ENCODE results near the gene PRICKLE3.

The PRICKLE3 gene

DNA sequence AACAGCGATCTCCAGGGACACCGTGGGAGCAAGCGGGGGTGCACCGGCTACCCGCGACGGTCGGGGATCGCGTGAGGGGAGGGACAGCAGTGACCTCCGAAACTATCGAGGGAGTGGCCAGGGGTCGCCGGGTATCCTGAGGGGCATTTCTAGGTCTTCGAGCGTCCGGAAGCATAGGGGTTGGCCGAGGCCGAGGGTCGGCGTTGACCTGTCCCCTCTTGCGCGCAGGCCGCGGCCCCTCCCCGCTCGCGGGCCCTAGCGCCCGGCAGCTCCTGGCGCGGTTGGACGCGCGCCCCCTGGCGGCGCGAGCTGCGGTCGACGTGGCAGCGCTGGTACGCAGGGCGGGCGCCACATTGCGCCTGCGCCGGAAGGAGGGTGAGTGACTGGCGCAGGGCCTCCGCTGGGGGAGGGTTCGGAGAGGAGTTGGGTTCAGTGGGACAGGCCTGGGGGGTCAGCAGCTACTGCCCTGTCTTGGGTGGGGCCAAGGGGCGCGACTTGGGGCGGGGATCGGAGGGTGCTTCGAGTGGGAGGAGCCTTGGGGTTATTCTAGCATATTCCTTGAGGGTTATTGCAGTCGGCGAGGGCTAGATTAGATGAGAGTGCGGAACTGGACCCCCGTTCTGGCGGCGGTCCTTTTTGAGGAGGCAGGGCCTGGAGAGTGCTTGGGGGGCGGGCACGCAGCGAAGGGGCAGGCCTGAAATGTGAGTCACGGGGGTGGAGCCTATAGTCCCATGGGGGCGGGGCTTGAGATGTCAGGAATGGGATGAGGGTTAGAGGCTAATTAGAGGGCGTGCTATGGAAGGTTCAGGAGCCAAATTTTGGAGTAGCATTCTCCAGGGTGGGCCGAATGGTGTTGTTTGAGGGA lies 22.4 kb downstream of the PRICKLE3 start:
- H2AFZ ChIP-seq (ENCODE audit: low read length) = 0 out of 2 replicates have a peak overlapping the region, but pooled peaks have one; percentile 42
- peak overlapping the region; percentile 59 for H3K4me3 ChIP-seq (ENCODE audit: low read depth, low read length, poor library complexity, severe bottlenecking)
- TF ChIP-seq EZH2 (IDR thresholded peaks at IDR 0.05; ENCODE audit: borderline replicate concordance, low read length) = no peak
- TF ChIP-seq, protein P1, sequence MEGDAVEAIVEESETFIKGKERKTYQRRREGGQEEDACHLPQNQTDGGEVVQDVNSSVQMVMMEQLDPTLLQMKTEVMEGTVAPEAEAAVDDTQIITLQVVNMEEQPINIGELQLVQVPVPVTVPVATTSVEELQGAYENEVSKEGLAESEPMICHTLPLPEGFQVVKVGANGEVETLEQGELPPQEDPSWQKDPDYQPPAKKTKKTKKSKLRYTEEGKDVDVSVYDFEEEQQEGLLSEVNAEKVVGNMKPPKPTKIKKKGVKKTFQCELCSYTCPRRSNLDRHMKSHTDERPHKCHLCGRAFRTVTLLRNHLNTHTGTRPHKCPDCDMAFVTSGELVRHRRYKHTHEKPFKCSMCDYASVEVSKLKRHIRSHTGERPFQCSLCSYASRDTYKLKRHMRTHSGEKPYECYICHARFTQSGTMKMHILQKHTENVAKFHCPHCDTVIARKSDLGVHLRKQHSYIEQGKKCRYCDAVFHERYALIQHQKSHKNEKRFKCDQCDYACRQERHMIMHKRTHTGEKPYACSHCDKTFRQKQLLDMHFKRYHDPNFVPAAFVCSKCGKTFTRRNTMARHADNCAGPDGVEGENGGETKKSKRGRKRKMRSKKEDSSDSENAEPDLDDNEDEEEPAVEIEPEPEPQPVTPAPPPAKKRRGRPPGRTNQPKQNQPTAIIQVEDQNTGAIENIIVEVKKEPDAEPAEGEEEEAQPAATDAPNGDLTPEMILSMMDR (IDR thresholded peaks at IDR 0.05; ENCODE audit: low read length) = peak; percentile 52
- H3K9me2 ChIP-seq (ENCODE audit: low read depth, low read length) = no peaks in the 10 kb centered on the region
- no peaks in the 10 kb centered on the region for H3K36me3 ChIP-seq (ENCODE audit: insufficient read depth, low read length)
- no peaks in the 10 kb centered on the region for H4K20me1 ChIP-seq (ENCODE audit: insufficient read depth, low read length)
- H3K27ac ChIP-seq (ENCODE audit: low read depth, low read length, poor library complexity, severe bottlenecking) = peak overlapping the region; percentile 74
- peak overlapping the region; percentile 73 for H3K4me2 ChIP-seq (ENCODE audit: low read length)
- no peaks in the 10 kb centered on the region for H3F3A ChIP-seq (ENCODE audit: insufficient read depth, low read length)
- H3K9me3 ChIP-seq (ENCODE audit: low read length) = no peaks in the 10 kb centered on the region
- peaks cover 31% of the 10 kb centered on the region for H3K4me1 ChIP-seq (ENCODE audit: insufficient read depth, low read length, severe bottlenecking)
- no peaks in the 10 kb centered on the region for H3K27me3 ChIP-seq (ENCODE audit: insufficient read depth, low read length)
- no peaks in the 10 kb centered on the region for H3K79me2 ChIP-seq (ENCODE audit: insufficient read depth, low read length)
- H3K9ac ChIP-seq (ENCODE audit: low read length) = peak overlapping the region; percentile 70

DNA sequence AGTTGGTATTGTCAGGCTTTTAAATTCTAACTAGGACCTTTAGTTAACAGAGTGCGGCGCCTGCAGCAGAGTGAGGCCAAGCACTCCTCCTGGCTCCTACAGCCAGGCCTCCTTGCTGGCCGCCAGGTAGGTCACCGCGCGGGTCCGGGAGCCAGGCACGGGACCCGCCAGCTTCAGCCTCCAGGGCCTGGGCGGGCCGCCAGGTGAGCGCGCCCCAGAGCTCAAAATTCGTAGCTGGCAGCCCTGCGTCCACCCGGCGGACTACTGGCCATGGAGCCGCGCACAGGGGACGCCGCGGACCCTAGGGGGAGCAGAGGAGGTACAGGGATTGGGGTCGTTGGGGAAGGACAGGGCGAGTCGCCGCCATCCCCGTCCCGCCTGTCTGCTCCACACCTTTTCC lies 23.6 kb downstream of the PRICKLE3 start, which contains the start of gene MAGIX:
MAGIX (plus strand) TSS at position 139 of the 400 bp plus-strand sequence; CDS start at position 271, 132 bp downstream.
- no peaks in the 10 kb centered on the region for H3K9me2 ChIP-seq (ENCODE audit: low read depth, low read length)
- H2AFZ ChIP-seq (ENCODE audit: low read length) = no peak within 1 kb of the TSS
- no peaks in the 10 kb centered on the region for H3K79me2 ChIP-seq (ENCODE audit: insufficient read depth, low read length)
- H3F3A ChIP-seq (ENCODE audit: insufficient read depth, low read length) = no peaks in the 10 kb centered on the region
- peaks cover 21% of the 10 kb centered on the region for H3K4me1 ChIP-seq (ENCODE audit: insufficient read depth, low read length, severe bottlenecking)
- H3K4me3 ChIP-seq (ENCODE audit: low read depth, low read length, poor library complexity, severe bottlenecking) = peak within 1 kb of the TSS; percentile 59
- H3K27me3 ChIP-seq (ENCODE audit: insufficient read depth, low read length) = no peaks in the 10 kb centered on the region
- TF ChIP-seq, protein P1 (IDR thresholded peaks at IDR 0.05; ENCODE audit: low read length) = no peak
- no peak for TF ChIP-seq EZH2 (IDR thresholded peaks at IDR 0.05; ENCODE audit: borderline replicate concordance, low read length)
- H3K27ac ChIP-seq (ENCODE audit: low read depth, low read length, poor library complexity, severe bottlenecking) = no peak within 1 kb of the TSS
- H3K4me2 ChIP-seq (ENCODE audit: low read length) = peak within 1 kb of the TSS; percentile 73
- H3K36me3 ChIP-seq (ENCODE audit: insufficient read depth, low read length) = no peaks in the 10 kb centered on the region
- H4K20me1 ChIP-seq (ENCODE audit: insufficient read depth, low read length) = no peaks in the 10 kb centered on the region
- peak within 1 kb of the TSS; percentile 70; the same call in 1 of the 2 replicates for H3K9ac ChIP-seq (ENCODE audit: low read length)
- H3K9me3 ChIP-seq (ENCODE audit: low read length) = no peaks in the 10 kb centered on the region

DNA sequence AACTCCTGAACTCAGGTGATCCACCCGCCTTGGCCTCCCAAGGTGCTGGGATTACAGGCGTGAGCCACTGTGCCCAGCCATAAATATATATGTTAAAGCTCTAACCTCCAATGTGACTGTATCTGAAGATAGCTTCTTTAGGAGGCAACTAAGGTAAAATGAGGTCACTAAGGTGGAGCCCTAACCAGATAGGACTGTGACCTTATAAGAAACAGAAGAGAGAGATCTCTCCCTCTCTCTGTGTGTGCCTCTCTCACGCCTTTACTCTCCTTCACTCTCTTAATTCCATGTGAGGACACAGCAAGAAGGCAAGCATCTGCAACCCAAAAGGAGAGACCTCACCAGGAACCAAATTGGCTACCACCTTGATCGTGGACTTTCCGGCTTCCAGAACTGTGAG lies 24.5 kb downstream of the PRICKLE3 start:
- no peaks in the 10 kb centered on the region for H3K79me2 ChIP-seq (ENCODE audit: insufficient read depth, low read length)
- TF ChIP-seq EZH2 (IDR thresholded peaks at IDR 0.05; ENCODE audit: borderline replicate concordance, low read length) = no peak
- TF ChIP-seq, protein P1 (IDR thresholded peaks at IDR 0.05; ENCODE audit: low read length) = no peak
- H3K27ac ChIP-seq (ENCODE audit: low read depth, low read length, poor library complexity, severe bottlenecking) = no peak overlapping the region
- no peaks in the 10 kb centered on the region for H3F3A ChIP-seq (ENCODE audit: insufficient read depth, low read length)
- H4K20me1 ChIP-seq (ENCODE audit: insufficient read depth, low read length) = no peaks in the 10 kb centered on the region
- H3K4me2 ChIP-seq (ENCODE audit: low read length) = no peak overlapping the region
- H3K9me3 ChIP-seq (ENCODE audit: low read length) = no peaks in the 10 kb centered on the region
- H3K4me3 ChIP-seq (ENCODE audit: low read depth, low read length, poor library complexity, severe bottlenecking) = no peak overlapping the region
- no peaks in the 10 kb centered on the region for H3K9me2 ChIP-seq (ENCODE audit: low read depth, low read length)
- no peaks in the 10 kb centered on the region for H3K27me3 ChIP-seq (ENCODE audit: insufficient read depth, low read length)
- H3K4me1 ChIP-seq (ENCODE audit: insufficient read depth, low read length, severe bottlenecking) = peaks cover 12% of the 10 kb centered on the region
- H3K9ac ChIP-seq (ENCODE audit: low read length) = no peak overlapping the region
- no peak overlapping the region for H2AFZ ChIP-seq (ENCODE audit: low read length)
- no peaks in the 10 kb centered on the region for H3K36me3 ChIP-seq (ENCODE audit: insufficient read depth, low read length)

Data from OCI-LY1 (cell line).